Activated CD4-positive, alpha-beta T cell treated with anti-CD3 and anti-CD28 coated beads for 24 hours (primary cell): Measurements from ENCODE around the gene ROPN1.
A peak's percentile ranks its signal among the peaks of the same experiment; 100 is the strongest.
"Not testable (repeated sequence)": the region's sequence is repeated elsewhere in the genome, so short reads cannot be mapped to it uniquely, and the experiment has no call there.

ENCODE experiments used
- DNase-seq, 2 donors: peaks; one replicate each; pipeline ENCODE4 v3.0.0-alpha.2; 2020; ENCODE audit warnings: low read depth in 2 of 2

The ROPN1 gene

GRCh38 chr3:123991730-123992588 lies at the start of gene ROPN1:
Gene ROPN1 (minus strand): TSS chr3:123992124. CDS start chr3:123980481, 11,643 bp downstream.
- DNase-seq: not testable (repeated sequence)

- DNase-seq: no peak
Observed at GRCh38 chr3:124041553-124041952, 49.6 kb upstream of the ROPN1 start.

- no peak for DNase-seq
Observed at GRCh38 chr3:124037326-124037725, 45.4 kb upstream of the ROPN1 start.

- not testable (repeated sequence) for DNase-seq
Observed at GRCh38 chr3:124036214-124036613, 44.3 kb upstream of the ROPN1 start.

GRCh38 chr3:124035463-124036121 lies 43.7 kb upstream of the ROPN1 start:
- no peak for DNase-seq

GRCh38 chr3:124034844-124035152 lies 42.9 kb upstream of the ROPN1 start:
- no peak for DNase-seq

GRCh38 chr3:124034016-124034843 lies 42.3 kb upstream of the ROPN1 start:
- no peak for DNase-seq

- DNase-seq: no peak
Observed at GRCh38 chr3:124033360-124034015, 41.6 kb upstream of the ROPN1 start, which contains the start of gene KALRN. Gene KALRN (plus strand): TSS chr3:124033369.

GRCh38 chr3:124032881-124033359 lies 41.0 kb upstream of the ROPN1 start:
- peak; percentile 50 to 64 for DNase-seq

- no peak for DNase-seq
Observed at GRCh38 chr3:124032311-124032880, 40.5 kb upstream of the ROPN1 start.

GRCh38 chr3:124026516-124026915 lies 34.6 kb upstream of the ROPN1 start:
- DNase-seq: no peak

- not testable (repeated sequence) for DNase-seq
Observed at GRCh38 chr3:124023531-124023930, 31.6 kb upstream of the ROPN1 start.

GRCh38 chr3:124019291-124019690 lies 27.4 kb upstream of the ROPN1 start:
- DNase-seq: no peak

- not testable (repeated sequence) for DNase-seq
Observed at GRCh38 chr3:124017502-124017901, 25.6 kb upstream of the ROPN1 start.

- DNase-seq: not testable (repeated sequence)
Observed at GRCh38 chr3:124016483-124016882, 24.6 kb upstream of the ROPN1 start.

GRCh38 chr3:124014366-124014942 lies 22.5 kb upstream of the ROPN1 start:
- DNase-seq: no peak

- not testable (repeated sequence) for DNase-seq
Observed at GRCh38 chr3:124008321-124008720, 16.4 kb upstream of the ROPN1 start.

- DNase-seq: no peak
Observed at GRCh38 chr3:124007186-124007585, 15.3 kb upstream of the ROPN1 start.

GRCh38 chr3:124002405-124003079 lies 10.6 kb upstream of the ROPN1 start:
- DNase-seq: not testable (repeated sequence)

- not testable (repeated sequence) for DNase-seq
Observed at GRCh38 chr3:124001366-124001765, 9.4 kb upstream of the ROPN1 start.
